Endodermal cell (in vitro differentiated cells): Measurements from ENCODE around the gene SYNJ2. TPM values are rescaled to one million over a fixed set of nuclear protein-coding genes. Genes with fewer than 3 reads are reported as not detected.
A peak's percentile ranks its signal among the peaks of the same experiment; 100 is the strongest.

ENCODE experiments used
- DNase-seq: peaks from one replicate; pipeline ENCODE4 v3.0.0-alpha.2; 2017
- H3K27ac ChIP-seq: 2 replicates; pipeline ENCODE4 v1.5.1; 2013; ENCODE audit warnings: mild to moderate bottlenecking, low read depth, low read length, moderate library complexity
- H3K27me3 ChIP-seq: 2 replicates; pipeline ENCODE4 v1.6.1; 2013; ENCODE audit warnings: mild to moderate bottlenecking, low read length, moderate library complexity; ENCODE audit not compliant: insufficient read depth, control insufficient read depth, poor library complexity, severe bottlenecking
- H3K36me3 ChIP-seq: 2 replicates; pipeline ENCODE4 v1.7.0; 2013; ENCODE audit warnings: mild to moderate bottlenecking, low read length, moderate library complexity; ENCODE audit not compliant: control insufficient read depth, insufficient read depth
- H3K4me1 ChIP-seq: one replicate; pipeline ENCODE4 v1.7.0; 2013; ENCODE audit warnings: low read length; ENCODE audit not compliant: control insufficient read depth, insufficient read depth
- H3K4me3 ChIP-seq: 2 replicates; pipeline ENCODE4 v1.5.1; 2013; ENCODE audit warnings: mild to moderate bottlenecking, low read length, moderate library complexity
- H3K9ac ChIP-seq: 2 replicates; pipeline ENCODE4 v1.6.1; 2013; ENCODE audit warnings: mild to moderate bottlenecking, low read length, moderate library complexity; ENCODE audit not compliant: poor library complexity, severe bottlenecking; ENCODE audit errors: extremely low read depth
- H3K9me3 ChIP-seq: 2 replicates; pipeline ENCODE4 v1.6.1; 2013; ENCODE audit warnings: mild to moderate bottlenecking, low read length, moderate library complexity; ENCODE audit not compliant: control insufficient read depth
- H3K27ac Mint-ChIP-seq: 2 replicates; pipeline ENCODE4 v1.8.0; 2020; ENCODE audit warnings: mixed read lengths
- H3K27me3 Mint-ChIP-seq: 2 replicates; pipeline ENCODE4 v1.8.0; 2021; ENCODE audit warnings: mild to moderate bottlenecking, mixed read lengths; ENCODE audit not compliant: insufficient read depth
- H3K36me3 Mint-ChIP-seq: 2 replicates; pipeline ENCODE4 v1.8.0; 2020; ENCODE audit warnings: low read depth, mixed read lengths
- H3K4me1 Mint-ChIP-seq: 2 replicates; pipeline ENCODE4 v1.8.0; 2020; ENCODE audit warnings: mixed read lengths
- H3K4me3 Mint-ChIP-seq: 2 replicates; pipeline ENCODE4 v1.8.0; 2020; ENCODE audit warnings: mild to moderate bottlenecking, moderate library complexity, mixed read lengths
- H3K9me3 Mint-ChIP-seq: 2 replicates; pipeline ENCODE4 v1.8.0; 2020; ENCODE audit warnings: mild to moderate bottlenecking, mixed read lengths
- WGBS, 2 experiments: methylation state at CpG; one replicate each; pipeline versions ENCODE4 v1.1.5 to v1.1.7; 2013; ENCODE audit warnings: missing lambda C conversion rate in 2 of 2, mixed read lengths in 1 of 2; ENCODE audit not compliant: insufficient coverage in 1 of 2, insufficient read length in 1 of 2; 5-methylcytosine and 5-hydroxymethylcytosine counted together
- total RNA-seq, 2 donors: library from RNA; stranded (reverse); fragmentation: NEBNext Ultra II Directional in 1 of 2; extraction: Animal tissue kit (Norgen Biotek cat#: 25700) in 1 of 2; gene quantifications; 2 replicates in 1 of 2; 3 replicates in 1 of 2; pipeline ENCODE4 v1.2.1, GENCODE V29; 2021
- TF ChIP-seq, protein P1 (sequence below): fragments of 200-600 bp; sonication (generic); conservative IDR thresholded peaks from 2 replicates; pipeline ENCODE4 v1.5.0; 2021; ENCODE audit warnings: antibody characterized with exemption, mild to moderate bottlenecking

The SYNJ2 gene
- total RNA-seq, 2 donors from 2014 or later: 21.2 to 32.8 TPM

GRCh38 chr6:158038291-158039177 is 56.9 kb downstream of the SYNJ2 start:
- peaks cover 11% of the 10 kb centered on the region for H3K4me1 ChIP-seq

GRCh38 chr6:158039178-158039557 is 57.5 kb downstream of the SYNJ2 start:
- H3K9me3 ChIP-seq: no peaks in the 10 kb centered on the region
- TF ChIP-seq, protein P1, sequence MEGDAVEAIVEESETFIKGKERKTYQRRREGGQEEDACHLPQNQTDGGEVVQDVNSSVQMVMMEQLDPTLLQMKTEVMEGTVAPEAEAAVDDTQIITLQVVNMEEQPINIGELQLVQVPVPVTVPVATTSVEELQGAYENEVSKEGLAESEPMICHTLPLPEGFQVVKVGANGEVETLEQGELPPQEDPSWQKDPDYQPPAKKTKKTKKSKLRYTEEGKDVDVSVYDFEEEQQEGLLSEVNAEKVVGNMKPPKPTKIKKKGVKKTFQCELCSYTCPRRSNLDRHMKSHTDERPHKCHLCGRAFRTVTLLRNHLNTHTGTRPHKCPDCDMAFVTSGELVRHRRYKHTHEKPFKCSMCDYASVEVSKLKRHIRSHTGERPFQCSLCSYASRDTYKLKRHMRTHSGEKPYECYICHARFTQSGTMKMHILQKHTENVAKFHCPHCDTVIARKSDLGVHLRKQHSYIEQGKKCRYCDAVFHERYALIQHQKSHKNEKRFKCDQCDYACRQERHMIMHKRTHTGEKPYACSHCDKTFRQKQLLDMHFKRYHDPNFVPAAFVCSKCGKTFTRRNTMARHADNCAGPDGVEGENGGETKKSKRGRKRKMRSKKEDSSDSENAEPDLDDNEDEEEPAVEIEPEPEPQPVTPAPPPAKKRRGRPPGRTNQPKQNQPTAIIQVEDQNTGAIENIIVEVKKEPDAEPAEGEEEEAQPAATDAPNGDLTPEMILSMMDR: no peak
- H3K4me3 Mint-ChIP-seq: no peak overlapping the region
- 60 to 67% methylated on average over 2 to 9 of the region's 9 CpGs for WGBS, 2 experiments
- peak overlapping the region; percentile 64 for H3K27ac Mint-ChIP-seq
- no peaks in the 10 kb centered on the region for H3K27me3 ChIP-seq
- no peaks in the 10 kb centered on the region for H3K27me3 Mint-ChIP-seq
- DNase-seq: peak; percentile 86
- H3K36me3 ChIP-seq: peaks cover 12% of the 10 kb centered on the region
- no peak overlapping the region for H3K4me3 ChIP-seq
- peaks cover 11% of the 10 kb centered on the region for H3K4me1 ChIP-seq
- peaks cover 31% of the 10 kb centered on the region for H3K36me3 Mint-ChIP-seq
- H3K9ac ChIP-seq: no peak overlapping the region
- peaks cover 34% of the 10 kb centered on the region for H3K4me1 Mint-ChIP-seq
- H3K27ac ChIP-seq: no peak overlapping the region
- peaks cover 2% of the 10 kb centered on the region for H3K9me3 Mint-ChIP-seq

More at GRCh38 chr6:158038291-158039177, 56.9 kb downstream of the SYNJ2 start:
- Mint-ChIP-seq H3K27ac (peak overlapping the region; percentile 64), H3K9me3 (peaks cover 2% of the 10 kb centered on the region), H3K27me3 (no peaks in the 10 kb centered on the region), H3K4me3 (no peak overlapping the region), H3K4me1 (peaks cover 36% of the 10 kb centered on the region), H3K36me3 (peaks cover 32% of the 10 kb centered on the region)
- Histone ChIP-seq H3K27ac (no peak overlapping the region), H3K9me3 (no peaks in the 10 kb centered on the region), H3K4me3 (no peak overlapping the region), H3K27me3 (no peaks in the 10 kb centered on the region), H3K9ac (no peak overlapping the region), H3K36me3 (peaks cover 12% of the 10 kb centered on the region)
- peak; percentile 70 for DNase-seq
- WGBS, 2 experiments: 75 to 89% methylated on average over 10 to 21 of the region's 21 CpGs
- TF ChIP-seq, protein P1: no peak

- Histone ChIP-seq H3K4me1 (peaks cover 11% of the 10 kb centered on the region), H3K27ac (no peak overlapping the region), H3K36me3 (peaks cover 15% of the 10 kb centered on the region), H3K9me3 (no peaks in the 10 kb centered on the region), H3K9ac (no peak overlapping the region), H3K27me3 (no peaks in the 10 kb centered on the region), H3K4me3 (no peak overlapping the region)
- TF ChIP-seq, protein P1: no peak
- Mint-ChIP-seq H3K27ac (peak overlapping the region; percentile 90), H3K9me3 (peaks cover 2% of the 10 kb centered on the region), H3K36me3 (peaks cover 28% of the 10 kb centered on the region), H3K4me1 (peaks cover 30% of the 10 kb centered on the region), H3K4me3 (no peak overlapping the region), H3K27me3 (no peaks in the 10 kb centered on the region)
- 92 to 97% methylated on average over 10 to 17 of the region's 17 CpGs for WGBS, 2 experiments
- DNase-seq: no peak
Measured at GRCh38 chr6:158039571-158040050, 57.9 kb downstream of the SYNJ2 start.
